GM23338 (cell line): Measurements from ENCODE around the gene NPHP3. TPM values are rescaled to one million over a fixed set of nuclear protein-coding genes. Genes with fewer than 3 reads are reported as not detected.

Source experiments
- ATAC-seq: fragments of 200-7000 bp; cut with Tn5 transposase; 3 replicates; pipeline ENCODE4 v1.9.1; 2020
- DNase-seq: peaks from one replicate; pipeline ENCODE4 v3.0.0-alpha.2; 2015; ENCODE audit warnings: low spot score
- H2AFZ ChIP-seq: fragments of 200-600 bp; sonication (generic); 2 replicates; pipeline ENCODE4 v1.8.0; 2016; ENCODE audit warnings: antibody characterized with exemption, mild to moderate bottlenecking, moderate library complexity
- H3F3A ChIP-seq: fragments of 200-600 bp; sonication (generic); replicated peaks from 2 replicates; pipeline ENCODE4 v1.8.0; 2017; ENCODE audit warnings: antibody characterized with exemption, mixed run types, low read depth
- H3K27ac ChIP-seq: fragments of 200-600 bp; sonication (generic); 2 replicates; pipeline ENCODE4 v1.6.1; 2016; ENCODE audit warnings: low read depth
- H3K27me3 ChIP-seq: fragments of 200-600 bp; sonication (generic); 2 replicates; pipeline ENCODE4 v1.8.0; 2016; ENCODE audit warnings: mild to moderate bottlenecking, mixed run types, moderate library complexity; ENCODE audit not compliant: insufficient read depth
- H3K36me3 ChIP-seq: fragments of 200-600 bp; sonication (generic); 2 replicates; pipeline ENCODE4 v1.8.0; 2016; ENCODE audit warnings: mild to moderate bottlenecking; ENCODE audit not compliant: insufficient read depth
- H3K4me1 ChIP-seq: fragments of 200-600 bp; sonication (generic); 2 replicates; pipeline ENCODE4 v1.8.0; 2016; ENCODE audit warnings: mild to moderate bottlenecking, moderate library complexity; ENCODE audit not compliant: insufficient read depth
- H3K4me2 ChIP-seq: fragments of 200-600 bp; sonication (generic); 2 replicates; pipeline ENCODE4 v1.7.1; 2017; ENCODE audit warnings: mixed run types
- H3K4me3 ChIP-seq: fragments of 200-600 bp; sonication (generic); 2 replicates; pipeline ENCODE4 v1.6.1; 2016; ENCODE audit warnings: mixed run types
- H3K79me2 ChIP-seq: fragments of 200-600 bp; sonication (generic); replicated peaks from 2 replicates; pipeline ENCODE4 v1.8.0; 2017; ENCODE audit warnings: mild to moderate bottlenecking; ENCODE audit not compliant: insufficient read depth
- H3K9me2 ChIP-seq: fragments of 200-600 bp; sonication (generic); 2 replicates; pipeline ENCODE4 v1.8.0; 2017; ENCODE audit not compliant: insufficient read depth
- H4K20me1 ChIP-seq: fragments of 200-600 bp; sonication (generic); replicated peaks from 2 replicates; pipeline ENCODE4 v1.8.0; 2017; ENCODE audit warnings: mild to moderate bottlenecking; ENCODE audit not compliant: insufficient read depth
- H3K27ac Mint-ChIP-seq: 2 replicates; pipeline ENCODE4 v1.8.0; 2020; ENCODE audit warnings: inconsistent platforms, mild to moderate bottlenecking, moderate library complexity, mixed read lengths
- H3K27me3 Mint-ChIP-seq: 3 replicates; pipeline ENCODE4 v1.8.0; 2022; ENCODE audit warnings: low read depth, mild to moderate bottlenecking, moderate library complexity, mixed read lengths, inconsistent platforms; ENCODE audit not compliant: insufficient read depth, poor library complexity
- H3K36me3 Mint-ChIP-seq: 3 replicates; pipeline ENCODE4 v1.8.0; 2021; ENCODE audit warnings: low read depth, mild to moderate bottlenecking, inconsistent platforms, moderate library complexity, mixed read lengths
- H3K4me1 Mint-ChIP-seq: 3 replicates; pipeline ENCODE4 v1.8.0; 2020; ENCODE audit warnings: mild to moderate bottlenecking, inconsistent platforms, mixed read lengths
- H3K4me3 Mint-ChIP-seq: 3 replicates; pipeline ENCODE4 v1.8.0; 2021; ENCODE audit warnings: moderate library complexity, mild to moderate bottlenecking, inconsistent platforms, mixed read lengths
- H3K9me3 Mint-ChIP-seq: 3 replicates; pipeline ENCODE4 v1.8.0; 2020; ENCODE audit warnings: moderate library complexity, mild to moderate bottlenecking, inconsistent platforms, mixed read lengths
- CREB1 ChIP-seq: fragments of 250-450 bp; sonication (Bioruptor Pico); IDR thresholded peaks from 2 replicates; pipeline ENCODE4 v1.5.0; 2020; ENCODE audit warnings: low read depth, mild to moderate bottlenecking, moderate library complexity
- EZH2 ChIP-seq: fragments of 200-600 bp; sonication (generic); IDR thresholded peaks from one replicate; pipeline ENCODE4 v1.8.0; 2017; ENCODE audit warnings: antibody characterized with exemption, mild to moderate bottlenecking, low read depth; ENCODE audit not compliant: unreplicated experiment
- EZH2phosphoT487 ChIP-seq: fragments of 200-600 bp; sonication (generic); IDR thresholded peaks from one replicate; pipeline ENCODE4 v1.8.1; 2018; ENCODE audit warnings: antibody characterized with exemption; ENCODE audit not compliant: unreplicated experiment
- JUNB ChIP-seq: IDR thresholded peaks from one replicate; pipeline ENCODE4 v1.6.1; 2016; ENCODE audit warnings: antibody characterized with exemption; ENCODE audit not compliant: unreplicated experiment
- NANOG ChIP-seq: IDR thresholded peaks from 2 replicates; pipeline ENCODE4 v1.6.1; 2016; ENCODE audit warnings: antibody characterized with exemption, borderline replicate concordance
- POLR2AphosphoS5 ChIP-seq: IDR thresholded peaks from 2 replicates; pipeline ENCODE4 v1.6.1; 2016; ENCODE audit warnings: antibody characterized with exemption, low read depth
- REST ChIP-seq: IDR thresholded peaks from one replicate; pipeline ENCODE4 v1.6.1; 2018; ENCODE audit warnings: antibody characterized with exemption; ENCODE audit not compliant: unreplicated experiment
- STAT1 ChIP-seq: IDR thresholded peaks from one replicate; pipeline ENCODE4 v1.6.1; 2016; ENCODE audit warnings: antibody characterized with exemption; ENCODE audit not compliant: unreplicated experiment
- ZNF114 ChIP-seq: fragments of 250-450 bp; sonication (Bioruptor Pico); IDR thresholded peaks from 2 replicates; pipeline ENCODE4 v1.5.0; 2020; ENCODE audit warnings: mild to moderate bottlenecking, moderate library complexity
- ZNF331 ChIP-seq: fragments of 250-450 bp; sonication (Bioruptor Pico); IDR thresholded peaks from 2 replicates; pipeline ENCODE4 v1.5.0; 2020; ENCODE audit warnings: low read depth, mild to moderate bottlenecking, moderate library complexity
- polyA plus RNA-seq: library from polyadenylated mRNA; unstranded; fragments of >200 nt; fragmentation: Nextera tagmentation; extraction: Ambion mirVana; gene quantifications from 2 replicates; pipeline ENCODE4 v1.2.1, GENCODE V29; 2016
- total RNA-seq: library from RNA; depleted of rRNA; stranded (reverse); fragments of >200 nt; shearing (Covaris generic); gene quantifications from 2 replicates; pipeline ENCODE4 v1.2.3, GENCODE V29; 2014
- TF ChIP-seq, protein P1 (sequence below), 2 experiments: fragments of 200-600 bp in 1 of 2; sonication (generic) in 1 of 2; conservative IDR thresholded peaks; 2 replicates each; pipeline versions ENCODE4 v1.5.1 to v1.6.1; 2016 to 2017; ENCODE audit warnings: antibody characterized with exemption in 2 of 2, low read depth in 2 of 2, mild to moderate bottlenecking in 2 of 2, moderate library complexity in 1 of 2
- TF ChIP-seq, protein P2 (sequence below): IDR thresholded peaks from 2 replicates; pipeline ENCODE4 v1.6.1; 2016; ENCODE audit warnings: antibody characterized with exemption
- TF ChIP-seq, protein P3 (sequence below): fragments of 250-450 bp; sonication (Bioruptor Pico); IDR thresholded peaks from 2 replicates; pipeline ENCODE4 v1.5.0; 2020; ENCODE audit warnings: mild to moderate bottlenecking, moderate library complexity

Gene NPHP3
- total and polyA plus RNA-seq, 2 experiments from 2014 or later, result 8.4 to 12.0 TPM

DNA sequence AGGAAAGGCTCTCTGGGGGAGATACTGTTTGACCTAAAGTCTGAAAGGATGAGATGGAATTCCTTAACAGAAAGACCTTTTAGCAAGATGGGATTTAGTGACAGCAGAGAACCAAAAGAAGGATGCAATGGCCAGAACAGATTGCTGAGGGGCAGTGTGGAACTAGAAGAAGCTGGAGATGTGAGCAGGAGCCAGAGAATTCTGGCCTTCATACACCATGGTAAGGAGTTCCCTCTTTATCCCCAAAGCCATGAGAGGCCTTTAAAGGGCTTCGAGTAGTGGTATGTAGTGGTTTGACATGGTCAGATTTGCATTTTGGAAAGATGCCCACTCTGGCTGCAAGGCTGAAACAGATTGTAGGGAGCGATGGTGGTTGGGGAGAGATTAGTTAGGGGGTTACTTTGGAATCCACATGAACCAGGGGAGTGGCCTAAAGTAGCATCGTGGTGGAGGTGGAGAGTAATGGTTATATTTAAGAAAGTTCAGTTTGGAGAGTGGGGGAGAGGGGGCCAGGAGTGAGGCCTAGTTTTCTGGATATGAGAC, 34.0 kb upstream of the NPHP3 start:
- H3K9me3 Mint-ChIP-seq, result no peaks in the 10 kb centered on the region; the same call in 2 of the 3 replicates
- no peak overlapping the region for H3K27ac Mint-ChIP-seq
- H3K36me3 Mint-ChIP-seq, result no peaks in the 10 kb centered on the region

More for the DNA sequence above, 34.0 kb upstream of the NPHP3 start:
- H3F3A ChIP-seq, result no peaks in the 10 kb centered on the region
- H3K4me3 Mint-ChIP-seq, result no peak overlapping the region
- H3K4me3 ChIP-seq, result no peak overlapping the region
- no peak overlapping the region for H3K27ac ChIP-seq
- no peaks in the 10 kb centered on the region for H3K79me2 ChIP-seq
- H3K4me1 ChIP-seq, result no peaks in the 10 kb centered on the region
- H3K36me3 ChIP-seq, result no peaks in the 10 kb centered on the region
- TF ChIP-seq CREB1 (CRISPR knock-in tag) (no peak), ZNF331 (CRISPR knock-in tag) (no peak), JUNB (no peak), REST (no peak), ZNF114 (CRISPR knock-in tag) (no peak), STAT1 (no peak), POLR2AphosphoS5 (no peak), EZH2phosphoT487 (no peak), EZH2 (no peak), NANOG (no peak)
- TF ChIP-seq, protein P1, sequence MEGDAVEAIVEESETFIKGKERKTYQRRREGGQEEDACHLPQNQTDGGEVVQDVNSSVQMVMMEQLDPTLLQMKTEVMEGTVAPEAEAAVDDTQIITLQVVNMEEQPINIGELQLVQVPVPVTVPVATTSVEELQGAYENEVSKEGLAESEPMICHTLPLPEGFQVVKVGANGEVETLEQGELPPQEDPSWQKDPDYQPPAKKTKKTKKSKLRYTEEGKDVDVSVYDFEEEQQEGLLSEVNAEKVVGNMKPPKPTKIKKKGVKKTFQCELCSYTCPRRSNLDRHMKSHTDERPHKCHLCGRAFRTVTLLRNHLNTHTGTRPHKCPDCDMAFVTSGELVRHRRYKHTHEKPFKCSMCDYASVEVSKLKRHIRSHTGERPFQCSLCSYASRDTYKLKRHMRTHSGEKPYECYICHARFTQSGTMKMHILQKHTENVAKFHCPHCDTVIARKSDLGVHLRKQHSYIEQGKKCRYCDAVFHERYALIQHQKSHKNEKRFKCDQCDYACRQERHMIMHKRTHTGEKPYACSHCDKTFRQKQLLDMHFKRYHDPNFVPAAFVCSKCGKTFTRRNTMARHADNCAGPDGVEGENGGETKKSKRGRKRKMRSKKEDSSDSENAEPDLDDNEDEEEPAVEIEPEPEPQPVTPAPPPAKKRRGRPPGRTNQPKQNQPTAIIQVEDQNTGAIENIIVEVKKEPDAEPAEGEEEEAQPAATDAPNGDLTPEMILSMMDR (conservative IDR thresholded peaks at IDR 0.05; ENCODE audit: low read depth in 2 of 2), result no peak
- TF ChIP-seq, protein P2, sequence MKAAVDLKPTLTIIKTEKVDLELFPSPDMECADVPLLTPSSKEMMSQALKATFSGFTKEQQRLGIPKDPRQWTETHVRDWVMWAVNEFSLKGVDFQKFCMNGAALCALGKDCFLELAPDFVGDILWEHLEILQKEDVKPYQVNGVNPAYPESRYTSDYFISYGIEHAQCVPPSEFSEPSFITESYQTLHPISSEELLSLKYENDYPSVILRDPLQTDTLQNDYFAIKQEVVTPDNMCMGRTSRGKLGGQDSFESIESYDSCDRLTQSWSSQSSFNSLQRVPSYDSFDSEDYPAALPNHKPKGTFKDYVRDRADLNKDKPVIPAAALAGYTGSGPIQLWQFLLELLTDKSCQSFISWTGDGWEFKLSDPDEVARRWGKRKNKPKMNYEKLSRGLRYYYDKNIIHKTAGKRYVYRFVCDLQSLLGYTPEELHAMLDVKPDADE, result no peak
- TF ChIP-seq, protein P3, sequence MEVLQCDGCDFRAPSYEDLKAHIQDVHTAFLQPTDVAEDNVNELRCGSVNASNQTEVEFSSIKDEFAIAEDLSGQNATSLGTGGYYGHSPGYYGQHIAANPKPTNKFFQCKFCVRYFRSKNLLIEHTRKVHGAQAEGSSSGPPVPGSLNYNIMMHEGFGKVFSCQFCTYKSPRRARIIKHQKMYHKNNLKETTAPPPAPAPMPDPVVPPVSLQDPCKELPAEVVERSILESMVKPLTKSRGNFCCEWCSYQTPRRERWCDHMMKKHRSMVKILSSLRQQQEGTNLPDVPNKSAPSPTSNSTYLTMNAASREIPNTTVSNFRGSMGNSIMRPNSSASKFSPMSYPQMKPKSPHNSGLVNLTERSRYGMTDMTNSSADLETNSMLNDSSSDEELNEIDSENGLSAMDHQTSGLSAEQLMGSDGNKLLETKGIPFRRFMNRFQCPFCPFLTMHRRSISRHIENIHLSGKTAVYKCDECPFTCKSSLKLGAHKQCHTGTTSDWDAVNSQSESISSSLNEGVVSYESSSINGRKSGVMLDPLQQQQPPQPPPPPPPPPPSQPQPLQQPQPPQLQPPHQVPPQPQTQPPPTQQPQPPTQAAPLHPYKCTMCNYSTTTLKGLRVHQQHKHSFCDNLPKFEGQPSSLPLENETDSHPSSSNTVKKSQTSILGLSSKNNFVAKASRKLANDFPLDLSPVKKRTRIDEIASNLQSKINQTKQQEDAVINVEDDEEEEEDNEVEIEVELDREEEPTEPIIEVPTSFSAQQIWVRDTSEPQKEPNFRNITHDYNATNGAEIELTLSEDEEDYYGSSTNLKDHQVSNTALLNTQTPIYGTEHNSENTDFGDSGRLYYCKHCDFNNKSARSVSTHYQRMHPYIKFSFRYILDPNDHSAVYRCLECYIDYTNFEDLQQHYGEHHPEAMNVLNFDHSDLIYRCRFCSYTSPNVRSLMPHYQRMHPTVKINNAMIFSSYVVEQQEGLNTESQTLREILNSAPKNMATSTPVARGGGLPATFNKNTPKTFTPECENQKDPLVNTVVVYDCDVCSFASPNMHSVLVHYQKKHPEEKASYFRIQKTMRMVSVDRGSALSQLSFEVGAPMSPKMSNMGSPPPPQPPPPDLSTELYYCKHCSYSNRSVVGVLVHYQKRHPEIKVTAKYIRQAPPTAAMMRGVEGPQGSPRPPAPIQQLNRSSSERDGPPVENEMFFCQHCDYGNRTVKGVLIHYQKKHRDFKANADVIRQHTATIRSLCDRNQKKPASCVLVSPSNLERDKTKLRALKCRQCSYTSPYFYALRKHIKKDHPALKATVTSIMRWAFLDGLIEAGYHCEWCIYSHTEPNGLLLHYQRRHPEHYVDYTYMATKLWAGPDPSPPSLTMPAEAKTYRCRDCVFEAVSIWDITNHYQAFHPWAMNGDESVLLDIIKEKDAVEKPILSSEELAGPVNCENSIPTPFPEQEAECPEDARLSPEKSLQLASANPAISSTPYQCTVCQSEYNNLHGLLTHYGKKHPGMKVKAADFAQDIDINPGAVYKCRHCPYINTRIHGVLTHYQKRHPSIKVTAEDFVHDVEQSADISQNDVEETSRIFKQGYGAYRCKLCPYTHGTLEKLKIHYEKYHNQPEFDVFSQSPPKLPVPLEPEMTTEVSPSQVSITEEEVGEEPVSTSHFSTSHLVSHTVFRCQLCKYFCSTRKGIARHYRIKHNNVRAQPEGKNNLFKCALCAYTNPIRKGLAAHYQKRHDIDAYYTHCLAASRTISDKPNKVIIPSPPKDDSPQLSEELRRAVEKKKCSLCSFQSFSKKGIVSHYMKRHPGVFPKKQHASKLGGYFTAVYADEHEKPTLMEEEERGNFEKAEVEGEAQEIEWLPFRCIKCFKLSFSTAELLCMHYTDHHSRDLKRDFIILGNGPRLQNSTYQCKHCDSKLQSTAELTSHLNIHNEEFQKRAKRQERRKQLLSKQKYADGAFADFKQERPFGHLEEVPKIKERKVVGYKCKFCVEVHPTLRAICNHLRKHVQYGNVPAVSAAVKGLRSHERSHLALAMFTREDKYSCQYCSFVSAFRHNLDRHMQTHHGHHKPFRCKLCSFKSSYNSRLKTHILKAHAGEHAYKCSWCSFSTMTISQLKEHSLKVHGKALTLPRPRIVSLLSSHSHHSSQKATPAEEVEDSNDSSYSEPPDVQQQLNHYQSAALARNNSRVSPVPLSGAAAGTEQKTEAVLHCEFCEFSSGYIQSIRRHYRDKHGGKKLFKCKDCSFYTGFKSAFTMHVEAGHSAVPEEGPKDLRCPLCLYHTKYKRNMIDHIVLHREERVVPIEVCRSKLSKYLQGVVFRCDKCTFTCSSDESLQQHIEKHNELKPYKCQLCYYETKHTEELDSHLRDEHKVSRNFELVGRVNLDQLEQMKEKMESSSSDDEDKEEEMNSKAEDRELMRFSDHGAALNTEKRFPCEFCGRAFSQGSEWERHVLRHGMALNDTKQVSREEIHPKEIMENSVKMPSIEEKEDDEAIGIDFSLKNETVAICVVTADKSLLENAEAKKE (CRISPR knock-in tag), result no peak
- H3K27me3 Mint-ChIP-seq, result no peaks in the 10 kb centered on the region
- DNase-seq (no peak), ATAC-seq (no peak)
- H3K4me1 Mint-ChIP-seq, result peaks cover 4% of the 10 kb centered on the region; the same call in 1 of the 3 replicates
- no peaks in the 10 kb centered on the region for H3K9me2 ChIP-seq
- no peak overlapping the region for H3K4me2 ChIP-seq
- no peaks in the 10 kb centered on the region for H3K27me3 ChIP-seq
- H4K20me1 ChIP-seq, result no peaks in the 10 kb centered on the region
- H2AFZ ChIP-seq, result no peak overlapping the region; the same call in 1 of the 2 replicates
